HG03457 (cell line): ENCODE results near the gene HDDC2.

Experiments used
- ATAC-seq: cut with Tn5 transposase; IDR thresholded peaks from one replicate; pipeline ENCODE4 v1.9.1; 2021; ENCODE audit warnings: moderate number of reproducible peaks; ENCODE audit not compliant: unreplicated experiment

The HDDC2 gene

GRCh38 chr6:125245109-125245508 is 56.7 kb downstream of the HDDC2 start:
- ATAC-seq = no peak

- ATAC-seq = no peak
Measured at GRCh38 chr6:125237764-125238163, 64.0 kb downstream of the HDDC2 start.

- no peak for ATAC-seq
Measured at GRCh38 chr6:125236536-125237327, 65.0 kb downstream of the HDDC2 start.

- no peak for ATAC-seq
Measured at GRCh38 chr6:125233202-125233601, 68.6 kb downstream of the HDDC2 start.

- ATAC-seq = no peak
Measured at GRCh38 chr6:125232466-125232865, 69.3 kb downstream of the HDDC2 start.

- no peak for ATAC-seq
Measured at GRCh38 chr6:125231574-125232343, 70.0 kb downstream of the HDDC2 start.

GRCh38 chr6:125231133-125231532 is 70.6 kb downstream of the HDDC2 start:
- ATAC-seq = no peak

GRCh38 chr6:125230674-125231073 is 71.1 kb downstream of the HDDC2 start:
- ATAC-seq = no peak

- no peak for ATAC-seq
Measured at GRCh38 chr6:125228981-125229479, 72.7 kb downstream of the HDDC2 start.

- ATAC-seq = no peak
Measured at GRCh38 chr6:125227244-125227643, 74.5 kb downstream of the HDDC2 start.
